GM13977 (cell line): ENCODE results near the gene NTMT1.

Source experiments
- DNase-seq: peaks from one replicate; pipeline ENCODE4 v3.0.0; 2012; ENCODE audit warnings: low spot score
- CTCF ChIP-seq: IDR thresholded peaks from 2 replicates; pipeline ENCODE4 v1.5.1; 2012; ENCODE audit warnings: mild to moderate bottlenecking, control low read depth; ENCODE audit not compliant: insufficient read depth; ENCODE audit errors: extremely low read depth, missing control alignments
- in situ Hi-C: fragments of 300-500 bp; cut with MboI; formaldehyde crosslinking; loops from one replicate; pipeline ENCODE4 v1.12.0; 2022; ENCODE audit warnings: low sequenced_read_pairs, low pct_unique_long_range_greater_than_20kb, mixed read lengths, inconsistent platforms; ENCODE audit not compliant: unreplicated experiment

The NTMT1 gene

DNA sequence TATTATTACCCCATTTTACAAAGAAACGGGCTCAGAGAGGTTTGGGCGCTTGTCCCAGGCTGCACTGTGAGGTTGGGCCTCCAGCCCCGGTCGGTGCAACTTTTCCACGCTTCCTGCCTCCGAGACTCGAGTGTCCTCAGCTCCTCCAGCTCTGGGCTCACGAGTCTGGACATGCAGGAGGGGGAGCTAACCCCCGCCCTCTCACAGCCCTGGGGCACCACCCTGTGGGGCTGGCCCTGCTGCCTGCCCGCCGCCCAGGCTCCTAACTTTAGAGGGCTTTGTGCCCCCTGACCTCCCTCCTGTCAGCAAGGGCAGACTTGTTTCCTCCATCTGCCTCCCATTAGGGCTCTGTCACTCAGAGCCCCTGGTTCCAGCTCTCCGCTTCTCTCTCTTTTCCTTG, 20.3 kb downstream of the NTMT1 start:
- TF ChIP-seq CTCF = no peak
- no peak for DNase-seq
- in situ Hi-C loops = no loop called here

- no peak for DNase-seq
- no peak for TF ChIP-seq CTCF
- in situ Hi-C loops = no loop called here
Observed at GRCh38 chr9:129646654-129647053, 20.7 kb downstream of the NTMT1 start.

DNA sequence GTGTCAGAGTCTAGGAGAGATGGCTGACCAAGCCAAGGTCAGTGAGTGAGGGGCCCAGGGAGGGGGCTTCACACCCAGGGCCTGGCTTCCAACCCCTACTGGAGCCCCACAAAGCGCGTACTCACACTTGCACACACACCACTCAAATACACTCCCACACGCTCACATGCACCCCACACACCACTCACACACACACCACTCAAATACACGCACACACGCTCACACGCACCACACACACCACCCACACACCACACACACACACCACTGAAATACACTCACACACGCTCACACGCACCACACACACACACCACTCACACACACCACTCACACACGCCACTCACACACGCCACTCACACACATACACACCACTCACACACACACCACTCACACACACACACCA, 21.7 kb downstream of the NTMT1 start:
- no peak for TF ChIP-seq CTCF
- in situ Hi-C loops = no loop called here
- no peak for DNase-seq

GRCh38 chr9:129648092-129648763, 22.3 kb downstream of the NTMT1 start:
- no peak for DNase-seq
- in situ Hi-C loops = no loop called here

GRCh38 chr9:129648764-129649115, 22.8 kb downstream of the NTMT1 start:
- in situ Hi-C loops = no loop called here
- TF ChIP-seq CTCF = no peak
- DNase-seq = no peak

More at GRCh38 chr9:129648092-129648763, 22.3 kb downstream of the NTMT1 start:
- TF ChIP-seq CTCF = no peak

- in situ Hi-C loops = loop anchor here (25.0 kb wide), 1 partner anchor 137 kb away; no protein-coding TSS in a partner anchor
- no peak for TF ChIP-seq CTCF
- DNase-seq = no peak
Observed at GRCh38 chr9:129649726-129650679, 24.0 kb downstream of the NTMT1 start.
